ENCODE measurements around the gene PARD3B.

PARD3B gene

DNA sequence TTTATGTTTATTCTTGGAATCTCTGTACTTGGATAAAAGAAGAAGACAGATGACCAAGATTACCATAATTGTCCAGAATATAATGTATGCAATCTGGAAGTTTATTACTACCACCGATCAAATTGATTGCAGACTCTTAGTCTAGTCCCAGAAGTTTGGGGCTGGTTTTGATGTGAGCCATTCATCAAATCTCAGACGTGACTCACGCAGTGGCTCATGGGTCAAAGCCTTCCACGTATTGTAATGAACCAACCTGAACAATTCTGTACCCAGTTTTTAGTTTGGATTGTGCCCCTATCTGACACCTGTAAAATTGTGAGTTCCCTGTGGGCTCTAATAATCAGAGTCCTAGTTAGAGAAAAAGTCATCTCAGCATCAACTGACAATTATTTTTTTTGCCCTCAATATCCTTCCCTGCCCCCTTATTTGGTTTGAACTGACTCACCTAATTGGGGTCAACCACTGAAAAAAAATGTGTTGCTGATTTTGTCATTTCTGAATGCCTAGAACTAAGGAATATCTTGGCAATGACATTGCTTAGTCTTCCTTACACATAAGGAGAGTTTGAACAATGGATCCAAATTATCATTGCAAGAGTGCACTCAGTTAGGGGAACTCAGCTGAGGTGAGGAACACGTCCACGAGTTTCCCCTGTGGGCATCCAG, 917.5 kb downstream of the PARD3B start:
- Mint-ChIP-seq H3K4me3 (no peak overlapping the region), H3K27me3 (peaks cover 6% of the 10 kb centered on the region), H3K27ac (no peak overlapping the region), H3K9me3 (no peaks in the 10 kb centered on the region), H3K4me1 (peaks cover 11% of the 10 kb centered on the region), H3K36me3 (ENCODE audit: low read depth) (no peaks in the 10 kb centered on the region)
- no peak for DNase-seq
- ATAC-seq, result no peak

GRCh38 chr2:205463466-205464025, 918.3 kb downstream of the PARD3B start:
- Mint-ChIP-seq H3K4me3 (no peak overlapping the region), H3K9me3 (no peaks in the 10 kb centered on the region), H3K27ac (no peak overlapping the region), H3K27me3 (peaks cover 2% of the 10 kb centered on the region), H3K36me3 (ENCODE audit: low read depth) (no peaks in the 10 kb centered on the region), H3K4me1 (peaks cover 11% of the 10 kb centered on the region)
- no peak for ATAC-seq
- DNase-seq, result no peak

- Mint-ChIP-seq H3K27me3 (peaks cover 2% of the 10 kb centered on the region), H3K9me3 (no peaks in the 10 kb centered on the region)
These were observed 919.4 kb downstream of the PARD3B start for GRCh38 chr2:205464681-205465080.

DNA sequence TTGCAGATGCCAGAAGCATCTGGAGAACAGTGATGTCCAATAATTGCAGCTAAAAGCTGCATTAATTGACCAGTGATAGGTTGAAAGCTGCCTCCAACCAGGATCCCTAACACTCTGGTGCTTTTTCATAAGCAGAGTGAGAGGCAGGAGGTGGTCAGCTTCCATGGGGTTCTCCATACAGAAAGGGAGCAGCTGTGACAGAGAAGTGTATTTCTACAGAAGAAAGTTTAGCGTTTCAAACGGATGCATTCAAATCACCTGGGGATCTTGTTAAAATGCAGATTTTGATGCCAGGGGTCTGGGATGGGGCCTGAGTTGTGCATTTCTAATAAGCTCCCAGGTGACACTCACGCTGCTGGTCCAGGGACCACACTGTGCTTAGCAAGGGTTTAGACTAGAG, 920.5 kb downstream of the PARD3B start:
- Mint-ChIP-seq H3K27me3 (peaks cover 2% of the 10 kb centered on the region), H3K27ac (no peak overlapping the region)
- no peak for ATAC-seq

More at GRCh38 chr2:205464681-205465080, 919.4 kb downstream of the PARD3B start:
- DNase-seq (no peak), ATAC-seq (no peak)
- Mint-ChIP-seq H3K36me3 (ENCODE audit: low read depth) (no peaks in the 10 kb centered on the region), H3K27ac (no peak overlapping the region), H3K4me3 (no peak overlapping the region), H3K4me1 (peaks cover 11% of the 10 kb centered on the region)

DNA sequence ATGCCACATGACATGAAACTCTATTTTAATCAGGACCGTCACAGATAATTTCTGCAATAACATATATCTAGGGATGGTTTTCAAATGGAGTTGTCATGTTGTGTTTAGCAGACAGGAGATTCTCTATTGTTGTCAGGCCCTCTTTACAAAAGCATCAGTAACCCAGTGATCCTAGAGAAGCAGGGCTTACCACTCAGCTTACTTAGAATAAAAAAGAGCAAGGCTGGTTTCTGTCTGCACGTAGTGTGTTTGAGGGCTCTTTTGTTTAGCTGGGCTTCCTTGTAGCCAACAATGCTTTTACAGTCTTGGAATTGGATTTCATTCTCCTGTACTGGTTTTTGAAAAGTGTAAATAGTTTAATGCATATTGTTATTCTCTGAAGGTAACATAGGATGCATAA, 926.5 kb downstream of the PARD3B start:
- no peak overlapping the region for H3K27ac Mint-ChIP-seq
- no peaks in the 10 kb centered on the region for H3K36me3 Mint-ChIP-seq (ENCODE audit: low read depth)
- no peak for ATAC-seq

More for the DNA sequence above, 920.5 kb downstream of the PARD3B start:
- Mint-ChIP-seq H3K4me1 (peaks cover 11% of the 10 kb centered on the region), H3K36me3 (ENCODE audit: low read depth) (no peaks in the 10 kb centered on the region), H3K4me3 (no peak overlapping the region), H3K9me3 (no peaks in the 10 kb centered on the region)
- no peak for DNase-seq

GRCh38 chr2:205473791-205474190, 928.5 kb downstream of the PARD3B start:
- no peak for DNase-seq
- Mint-ChIP-seq H3K4me1 (no peaks in the 10 kb centered on the region), H3K9me3 (no peaks in the 10 kb centered on the region), H3K36me3 (ENCODE audit: low read depth) (no peaks in the 10 kb centered on the region), H3K27me3 (peaks cover 1% of the 10 kb centered on the region), H3K27ac (no peak overlapping the region), H3K4me3 (no peak overlapping the region)
- peak; percentile 46 for ATAC-seq

More for the DNA sequence above, 926.5 kb downstream of the PARD3B start:
- H3K4me1 Mint-ChIP-seq, result no peaks in the 10 kb centered on the region
- no peaks in the 10 kb centered on the region for H3K9me3 Mint-ChIP-seq
- DNase-seq, result no peak
- H3K27me3 Mint-ChIP-seq, result peaks cover 1% of the 10 kb centered on the region
- no peak overlapping the region for H3K4me3 Mint-ChIP-seq

- H3K4me3 Mint-ChIP-seq, result no peak overlapping the region
- no peak overlapping the region for H3K27ac Mint-ChIP-seq
- DNase-seq (no peak), ATAC-seq (no peak)
- H3K36me3 Mint-ChIP-seq (ENCODE audit: low read depth), result no peaks in the 10 kb centered on the region
- H3K4me1 Mint-ChIP-seq, result no peaks in the 10 kb centered on the region
- H3K27me3 Mint-ChIP-seq, result peaks cover 1% of the 10 kb centered on the region
- no peaks in the 10 kb centered on the region for H3K9me3 Mint-ChIP-seq
These were observed 929.6 kb downstream of the PARD3B start for GRCh38 chr2:205474741-205475415.

GRCh38 chr2:205475416-205475768, 930.1 kb downstream of the PARD3B start:
- H3K36me3 Mint-ChIP-seq (ENCODE audit: low read depth), result no peaks in the 10 kb centered on the region
- no peak for DNase-seq
- no peak overlapping the region for H3K27ac Mint-ChIP-seq
- no peaks in the 10 kb centered on the region for H3K4me1 Mint-ChIP-seq
- H3K4me3 Mint-ChIP-seq, result no peak overlapping the region
- no peak for ATAC-seq
- peaks cover 1% of the 10 kb centered on the region for H3K27me3 Mint-ChIP-seq
- H3K9me3 Mint-ChIP-seq, result no peaks in the 10 kb centered on the region

GRCh38 chr2:205477016-205477705, 931.9 kb downstream of the PARD3B start:
- Mint-ChIP-seq H3K9me3 (no peaks in the 10 kb centered on the region), H3K4me1 (no peaks in the 10 kb centered on the region), H3K27ac (no peak overlapping the region), H3K27me3 (peaks cover 1% of the 10 kb centered on the region), H3K4me3 (no peak overlapping the region), H3K36me3 (ENCODE audit: low read depth) (no peaks in the 10 kb centered on the region)
- DNase-seq (no peak), ATAC-seq (no peak)

DNA sequence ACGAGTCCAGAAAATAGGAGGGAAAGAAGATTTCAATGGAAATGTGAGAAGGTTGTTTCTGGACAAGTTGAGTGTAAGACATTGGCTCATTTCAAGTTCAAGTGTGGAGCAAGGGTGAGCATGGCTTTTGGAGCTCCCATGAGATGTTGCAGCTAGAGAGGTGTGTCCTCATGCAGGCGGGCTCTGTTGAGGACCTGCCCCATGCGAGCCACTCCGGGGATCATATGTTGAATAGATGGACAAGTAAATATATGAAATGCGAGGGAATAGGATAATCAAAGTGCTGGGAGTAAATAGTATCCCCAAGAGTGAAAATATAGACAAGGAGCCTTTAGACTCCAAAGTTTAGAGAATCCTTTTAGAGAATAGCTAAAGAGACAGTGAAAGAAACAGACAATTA, 936.6 kb downstream of the PARD3B start:
- Mint-ChIP-seq H3K4me1 (no peaks in the 10 kb centered on the region), H3K9me3 (no peaks in the 10 kb centered on the region), H3K36me3 (ENCODE audit: low read depth) (no peaks in the 10 kb centered on the region), H3K27ac (no peak overlapping the region), H3K27me3 (no peaks in the 10 kb centered on the region), H3K4me3 (no peak overlapping the region)
- ATAC-seq (no peak), DNase-seq (no peak)

DNA sequence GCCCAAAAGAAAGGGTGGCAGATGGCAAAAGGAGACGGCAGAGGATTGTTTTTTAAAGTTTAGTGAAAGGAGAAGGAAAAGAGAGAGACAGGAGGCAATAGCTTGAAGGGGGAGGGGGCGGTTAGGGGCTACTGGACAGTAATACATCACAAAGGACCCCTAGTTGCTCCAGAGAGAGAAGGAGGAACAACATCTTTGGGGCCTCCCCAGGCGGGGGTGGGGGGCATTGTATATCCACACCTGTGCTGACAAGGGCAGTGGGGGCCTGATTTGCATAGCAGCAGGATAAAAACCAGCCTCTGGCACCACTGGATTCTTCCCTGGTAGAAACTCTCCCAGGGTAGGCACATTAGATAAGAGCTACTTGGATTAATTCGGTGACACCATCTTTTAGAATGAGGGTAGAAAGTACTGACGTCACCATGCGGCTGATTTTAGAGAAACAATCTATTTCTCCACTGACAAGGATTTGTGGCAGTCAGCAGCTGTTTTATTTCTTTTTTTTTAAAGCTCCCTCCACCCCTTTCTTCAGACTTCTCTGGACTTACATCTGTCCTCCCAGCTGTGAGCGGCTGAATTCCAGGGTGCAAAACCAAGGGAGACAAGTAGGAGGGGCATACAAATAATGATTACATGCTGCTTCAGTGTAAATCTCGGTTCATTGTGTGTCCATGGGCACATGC, 937.3 kb downstream of the PARD3B start:
- no peak overlapping the region for H3K4me3 Mint-ChIP-seq
- ATAC-seq, result no peak
- H3K36me3 Mint-ChIP-seq (ENCODE audit: low read depth), result no peaks in the 10 kb centered on the region
- H3K27ac Mint-ChIP-seq, result no peak overlapping the region
- DNase-seq, result no peak
- no peaks in the 10 kb centered on the region for H3K4me1 Mint-ChIP-seq
- no peaks in the 10 kb centered on the region for H3K9me3 Mint-ChIP-seq
- no peaks in the 10 kb centered on the region for H3K27me3 Mint-ChIP-seq

DNA sequence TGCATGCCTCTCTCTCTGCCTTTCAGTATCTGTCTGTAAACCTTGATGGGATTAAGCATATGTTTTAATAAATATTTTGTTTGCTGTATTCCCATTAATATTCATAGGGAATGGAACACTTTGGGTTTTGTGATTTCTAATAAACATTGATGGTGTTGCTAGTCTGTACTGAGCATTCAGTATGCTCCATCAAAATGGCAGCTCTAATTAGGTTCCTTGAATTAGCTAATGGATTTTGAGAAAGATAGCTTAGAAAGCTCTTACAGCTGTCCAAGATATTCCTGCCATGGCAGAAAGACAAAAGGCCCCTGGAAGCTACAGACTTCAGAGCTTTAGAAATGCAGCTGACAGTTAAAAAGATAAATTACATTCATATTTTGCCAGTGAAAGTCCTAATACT, 937.8 kb downstream of the PARD3B start:
- Mint-ChIP-seq H3K27ac (no peak overlapping the region), H3K4me1 (no peaks in the 10 kb centered on the region), H3K9me3 (no peaks in the 10 kb centered on the region), H3K4me3 (no peak overlapping the region), H3K27me3 (no peaks in the 10 kb centered on the region), H3K36me3 (ENCODE audit: low read depth) (no peaks in the 10 kb centered on the region)
- DNase-seq (no peak), ATAC-seq (no peak)

DNA sequence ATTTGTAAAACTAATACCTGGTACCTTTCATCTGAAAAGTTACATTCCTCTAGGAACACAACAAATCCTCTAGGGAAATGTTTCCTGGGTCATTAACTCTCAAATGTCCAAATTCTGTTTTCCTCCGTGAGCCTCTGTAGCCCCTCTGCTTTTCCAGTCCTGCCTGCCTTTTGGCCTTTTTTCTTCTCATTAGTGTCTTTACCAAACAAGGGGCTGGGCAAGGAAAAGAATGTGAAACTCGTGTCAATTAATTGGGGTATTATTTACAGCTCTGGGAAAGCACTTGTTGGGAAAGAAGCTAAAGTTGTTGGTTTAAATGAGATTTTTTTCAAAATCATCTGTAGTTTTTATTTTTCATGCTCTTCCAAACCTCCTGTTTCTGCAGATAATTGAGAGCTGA, 938.9 kb downstream of the PARD3B start:
- no peak overlapping the region for H3K27ac Mint-ChIP-seq
- no peak overlapping the region for H3K4me3 Mint-ChIP-seq
- DNase-seq (no peak), ATAC-seq (no peak)
- H3K9me3 Mint-ChIP-seq, result no peaks in the 10 kb centered on the region
- H3K4me1 Mint-ChIP-seq, result no peaks in the 10 kb centered on the region
- no peaks in the 10 kb centered on the region for H3K27me3 Mint-ChIP-seq
- H3K36me3 Mint-ChIP-seq (ENCODE audit: low read depth), result no peaks in the 10 kb centered on the region

- H3K36me3 Mint-ChIP-seq (ENCODE audit: low read depth), result no peaks in the 10 kb centered on the region
- no peaks in the 10 kb centered on the region for H3K4me1 Mint-ChIP-seq
- ATAC-seq (no peak), DNase-seq (no peak)
- no peaks in the 10 kb centered on the region for H3K27me3 Mint-ChIP-seq
- no peak overlapping the region for H3K4me3 Mint-ChIP-seq
- no peak overlapping the region for H3K27ac Mint-ChIP-seq
- no peaks in the 10 kb centered on the region for H3K9me3 Mint-ChIP-seq
These were observed 939.5 kb downstream of the PARD3B start for GRCh38 chr2:205484764-205485163.

Measured in activated naive CD8-positive, alpha-beta T cell treated with anti-CD3 and anti-CD28 coated beads, Interleukin-2, amount 50 U/mL, for 24 hours (primary cell).